HFFc6 (cell line): ENCODE data around the gene JAKMIP1. TPM values are rescaled to one million over a fixed set of nuclear protein-coding genes. Genes with fewer than 3 reads are reported as not detected.

Experiments
- DNase-seq: peaks from one replicate; pipeline ENCODE4 v3.0.0-alpha.2; 2018
- H3K27ac Mint-ChIP-seq: 2 replicates; pipeline ENCODE4 v1.8.0; 2020; ENCODE audit warnings: mild to moderate bottlenecking, mixed read lengths
- H3K27me3 Mint-ChIP-seq: 2 replicates; pipeline ENCODE4 v1.8.0; 2021; ENCODE audit warnings: mild to moderate bottlenecking, moderate library complexity, mixed read lengths; ENCODE audit not compliant: insufficient read depth
- H3K36me3 Mint-ChIP-seq: 2 replicates; pipeline ENCODE4 v1.8.0; 2021; ENCODE audit warnings: low read depth, mixed read lengths
- H3K4me1 Mint-ChIP-seq: 2 replicates; pipeline ENCODE4 v1.8.0; 2020; ENCODE audit warnings: low read depth, mixed read lengths
- H3K4me3 Mint-ChIP-seq: 2 replicates; pipeline ENCODE4 v1.8.0; 2020; ENCODE audit warnings: mild to moderate bottlenecking, moderate library complexity, mixed read lengths
- H3K9me3 Mint-ChIP-seq: 2 replicates; pipeline ENCODE4 v1.8.0; 2020; ENCODE audit warnings: mild to moderate bottlenecking, mixed read lengths
- total RNA-seq, 6 experiments: library from RNA; stranded (reverse); fragmentation: NEBNext Ultra II Directional; extraction: Animal tissue kit (Norgen Biotek cat#: 25700); gene quantifications; 2 replicates in 1 of 6; 3 replicates in 5 of 6; pipeline ENCODE4 v1.2.3, GENCODE V29; 2021
- TF ChIP-seq, protein P1 (sequence below): fragments of 200-600 bp; sonication (generic); IDR thresholded peaks from 2 replicates; pipeline ENCODE4 v1.5.0; 2021; ENCODE audit warnings: antibody characterized with exemption, mild to moderate bottlenecking

JAKMIP1 gene
- total RNA-seq, 6 experiments from 2014 or later, result not detected

DNA sequence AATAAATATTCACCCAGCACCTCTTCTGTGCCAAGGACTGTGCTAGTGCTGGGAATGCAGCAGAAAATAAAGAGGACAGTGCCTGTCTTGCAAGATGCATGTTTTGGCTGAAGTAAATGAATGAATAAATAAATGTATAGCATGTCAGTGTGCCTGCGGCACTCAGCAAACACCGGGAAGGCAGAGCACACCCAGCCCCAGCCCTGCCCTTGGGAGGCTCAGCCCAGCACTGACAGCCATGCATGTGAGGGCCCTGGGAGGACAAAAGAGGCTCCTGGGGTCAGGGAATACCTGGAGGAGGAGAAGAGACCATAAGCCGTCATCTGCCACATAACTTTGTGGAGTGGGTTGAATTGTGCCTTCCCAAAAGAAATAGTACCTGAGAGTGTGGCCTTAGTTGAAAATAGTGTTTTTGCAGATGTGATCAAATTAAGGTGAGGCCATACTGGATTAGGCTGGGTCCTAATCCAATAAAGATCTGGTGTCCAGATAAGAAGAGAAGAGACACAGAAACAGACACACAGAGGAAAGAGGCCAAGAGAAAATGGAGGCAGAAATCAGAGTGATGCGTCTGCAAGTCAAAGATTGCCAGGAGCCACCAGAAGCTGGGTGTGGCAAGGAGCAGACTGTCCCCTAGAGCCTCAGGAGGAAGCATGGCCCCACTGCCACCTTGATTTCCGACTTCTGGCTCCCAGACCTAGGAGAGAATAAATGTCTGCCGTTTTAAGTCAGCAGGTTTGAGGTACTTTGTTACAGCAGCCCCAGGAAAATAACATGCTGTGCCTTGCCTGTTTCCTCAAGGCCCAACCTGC lies 198.5 kb downstream of the JAKMIP1 start:
- Mint-ChIP-seq H3K27ac (no peak overlapping the region), H3K4me1 (no peaks in the 10 kb centered on the region), H3K4me3 (no peak overlapping the region), H3K27me3 (no peaks in the 10 kb centered on the region; the same call in none of the 2 replicates), H3K9me3 (peaks cover 14% of the 10 kb centered on the region), H3K36me3 (no peaks in the 10 kb centered on the region)
- no peak for DNase-seq
- TF ChIP-seq, protein P1, sequence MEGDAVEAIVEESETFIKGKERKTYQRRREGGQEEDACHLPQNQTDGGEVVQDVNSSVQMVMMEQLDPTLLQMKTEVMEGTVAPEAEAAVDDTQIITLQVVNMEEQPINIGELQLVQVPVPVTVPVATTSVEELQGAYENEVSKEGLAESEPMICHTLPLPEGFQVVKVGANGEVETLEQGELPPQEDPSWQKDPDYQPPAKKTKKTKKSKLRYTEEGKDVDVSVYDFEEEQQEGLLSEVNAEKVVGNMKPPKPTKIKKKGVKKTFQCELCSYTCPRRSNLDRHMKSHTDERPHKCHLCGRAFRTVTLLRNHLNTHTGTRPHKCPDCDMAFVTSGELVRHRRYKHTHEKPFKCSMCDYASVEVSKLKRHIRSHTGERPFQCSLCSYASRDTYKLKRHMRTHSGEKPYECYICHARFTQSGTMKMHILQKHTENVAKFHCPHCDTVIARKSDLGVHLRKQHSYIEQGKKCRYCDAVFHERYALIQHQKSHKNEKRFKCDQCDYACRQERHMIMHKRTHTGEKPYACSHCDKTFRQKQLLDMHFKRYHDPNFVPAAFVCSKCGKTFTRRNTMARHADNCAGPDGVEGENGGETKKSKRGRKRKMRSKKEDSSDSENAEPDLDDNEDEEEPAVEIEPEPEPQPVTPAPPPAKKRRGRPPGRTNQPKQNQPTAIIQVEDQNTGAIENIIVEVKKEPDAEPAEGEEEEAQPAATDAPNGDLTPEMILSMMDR, result no peak

DNA sequence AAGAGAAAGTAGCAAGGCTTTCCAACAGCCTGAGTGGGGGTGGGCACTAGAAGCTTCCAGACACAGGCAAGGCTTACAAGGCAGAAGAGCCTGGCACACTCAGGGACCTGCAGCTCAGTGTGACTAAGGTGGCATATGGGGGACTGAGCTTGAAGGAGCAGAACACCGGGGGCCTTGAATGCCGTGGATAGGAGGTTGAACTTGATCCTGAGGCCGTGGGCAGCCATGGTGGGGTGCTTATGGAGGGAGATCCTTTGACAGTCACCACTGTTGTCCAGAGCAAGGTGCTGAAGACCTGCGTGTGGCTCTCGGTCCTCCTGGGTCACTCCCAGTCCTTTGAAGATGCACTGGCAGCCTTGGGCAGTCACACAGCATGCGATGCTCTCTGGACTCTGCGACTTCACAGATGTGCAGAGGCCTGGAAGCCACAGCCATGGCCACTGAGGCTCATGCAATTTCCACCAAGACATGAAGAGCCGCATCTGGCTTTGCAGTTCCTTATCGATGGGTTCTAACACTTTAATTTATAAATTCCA lies 200.5 kb downstream of the JAKMIP1 start:
- Mint-ChIP-seq H3K4me3 (no peak overlapping the region), H3K27me3 (no peaks in the 10 kb centered on the region; the same call in none of the 2 replicates), H3K36me3 (no peaks in the 10 kb centered on the region), H3K27ac (no peak overlapping the region), H3K4me1 (no peaks in the 10 kb centered on the region), H3K9me3 (peaks cover 10% of the 10 kb centered on the region)
- DNase-seq, result no peak
- TF ChIP-seq, protein P1, result no peak

DNA sequence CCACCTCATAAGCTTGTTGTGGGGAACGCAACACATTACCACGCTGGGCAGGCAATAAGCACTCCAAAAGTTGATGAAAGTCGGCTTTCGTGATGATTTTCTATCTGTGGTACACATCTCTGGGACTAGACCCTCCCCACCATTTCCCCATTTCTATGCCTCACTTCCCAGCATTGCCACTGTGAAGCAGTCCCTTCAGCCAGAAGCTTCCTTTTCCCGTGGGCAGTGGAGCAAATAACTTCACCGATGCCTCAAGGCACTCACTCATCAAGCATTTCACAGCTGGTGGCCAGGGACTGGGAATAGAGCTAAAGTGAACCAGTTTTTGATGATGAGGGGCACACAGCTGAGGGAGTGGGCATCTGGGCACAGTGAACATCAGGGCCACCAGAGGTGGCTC lies 201.0 kb downstream of the JAKMIP1 start:
- Mint-ChIP-seq H3K9me3 (peaks cover 10% of the 10 kb centered on the region), H3K27me3 (no peaks in the 10 kb centered on the region; the same call in none of the 2 replicates), H3K36me3 (no peaks in the 10 kb centered on the region), H3K4me3 (no peak overlapping the region), H3K27ac (no peak overlapping the region), H3K4me1 (no peaks in the 10 kb centered on the region)
- no peak for DNase-seq
- TF ChIP-seq, protein P1, result no peak

DNA sequence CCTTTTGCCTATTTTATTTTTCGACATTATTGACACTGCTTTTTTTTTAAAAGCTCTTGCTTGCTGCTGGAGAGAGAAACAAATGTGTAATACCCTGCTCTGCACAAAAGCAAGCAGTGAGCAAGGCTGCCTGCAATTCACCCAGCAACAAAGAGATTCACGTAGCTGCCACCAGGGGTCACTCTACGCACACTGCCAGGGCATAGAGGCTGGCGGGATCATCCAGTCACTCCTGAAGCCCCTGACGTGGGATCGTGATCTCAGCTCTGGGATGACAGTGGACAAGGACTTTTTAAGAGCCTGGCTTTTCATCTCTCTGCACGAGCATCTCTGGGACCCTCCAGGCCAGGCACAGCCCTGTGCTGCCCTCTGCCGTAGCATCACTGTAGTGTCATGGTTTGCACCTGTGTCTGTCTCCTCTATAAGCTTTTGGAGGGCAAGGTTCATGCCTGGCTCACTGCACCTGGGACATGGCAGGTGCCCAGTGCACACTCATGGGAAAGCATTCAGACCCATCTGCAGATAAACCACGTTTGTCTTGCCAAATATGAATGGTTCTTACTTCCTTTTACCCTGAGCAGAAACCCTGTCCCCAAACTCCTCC lies 201.9 kb downstream of the JAKMIP1 start:
- TF ChIP-seq, protein P1, result peak; percentile 91
- Mint-ChIP-seq H3K4me1 (no peaks in the 10 kb centered on the region), H3K4me3 (no peak overlapping the region), H3K27me3 (no peaks in the 10 kb centered on the region; the same call in none of the 2 replicates), H3K36me3 (no peaks in the 10 kb centered on the region), H3K27ac (no peak overlapping the region), H3K9me3 (peaks cover 10% of the 10 kb centered on the region)
- peak; percentile 34 for DNase-seq

DNA sequence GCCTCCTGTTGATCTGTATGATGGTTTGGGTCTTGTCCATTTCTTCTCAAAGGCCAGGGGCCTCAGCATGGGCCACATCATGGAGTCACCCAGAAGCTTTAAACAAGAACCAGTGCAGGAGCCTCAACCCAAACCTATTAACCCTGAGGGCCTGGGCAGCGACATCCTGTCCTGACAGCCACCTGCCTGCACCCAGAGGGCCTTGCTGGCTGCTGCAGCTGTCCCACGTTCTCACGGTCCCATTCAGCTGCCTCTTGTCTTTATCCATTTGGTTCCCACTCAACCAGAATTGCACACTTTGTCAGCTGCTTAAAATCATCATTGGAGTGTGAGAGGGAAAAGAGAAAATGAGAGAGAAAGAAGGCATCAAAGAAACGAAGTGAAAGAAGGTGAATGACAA lies 203.7 kb downstream of the JAKMIP1 start:
- TF ChIP-seq, protein P1, result no peak
- H3K4me3 Mint-ChIP-seq, result no peak overlapping the region
- H3K9me3 Mint-ChIP-seq, result peaks cover 4% of the 10 kb centered on the region
- H3K4me1 Mint-ChIP-seq, result no peaks in the 10 kb centered on the region
- H3K27me3 Mint-ChIP-seq, result no peaks in the 10 kb centered on the region; the same call in none of the 2 replicates
- no peak overlapping the region for H3K27ac Mint-ChIP-seq
- DNase-seq, result no peak
- no peaks in the 10 kb centered on the region for H3K36me3 Mint-ChIP-seq
